ENCODE data around the gene EVI2A. TPM values are rescaled to one million over a fixed set of nuclear protein-coding genes. Genes with fewer than 3 reads are reported as not detected.

The EVI2A gene
- total and polyA plus RNA-seq, 7 donors = 0.34 to 1.7 (median 0.80) TPM

DNA sequence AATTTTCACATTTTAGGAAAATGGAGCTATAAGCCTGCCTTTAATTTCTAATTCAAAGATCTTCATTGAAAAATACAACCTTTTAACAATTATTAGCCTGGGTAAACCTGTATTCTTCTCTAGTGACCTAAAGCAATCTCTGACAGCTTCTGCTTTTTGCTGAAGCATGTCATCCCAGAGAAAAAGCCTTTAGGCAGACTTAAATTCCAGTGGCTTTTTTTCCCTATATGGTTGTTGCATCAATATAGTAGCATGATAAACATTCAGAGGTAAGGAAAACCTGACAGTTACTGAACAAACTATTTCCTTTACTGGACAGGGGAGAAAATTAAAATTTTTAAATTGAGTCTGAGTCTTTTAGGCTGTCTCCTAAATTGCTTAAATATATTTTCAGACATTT, 7.8 kb upstream of the EVI2A start:
- peaks cover 0 to 44% of the 10 kb centered on the region in 2 donors for H3K36me3 ChIP-seq (ENCODE audit: insufficient read depth in 1 of 2, low read depth in 1 of 2)
- H3K4me3 ChIP-seq = no peak overlapping the region
- no peak overlapping the region for H3K27ac ChIP-seq
- H3K9me3 ChIP-seq = no peaks in the 10 kb centered on the region
- H3K27me3 ChIP-seq (ENCODE audit: insufficient read depth in 3 of 3, low read length in 2 of 3) = no peaks in the 10 kb centered on the region
- TF ChIP-seq CTCF (IDR thresholded peaks at IDR 0.05) = no peak
- H3K4me1 ChIP-seq = no peaks in the 10 kb centered on the region
- ATAC-seq (no peak), DNase-seq (no peak)
- intact Hi-C loops (cut with DNase I) = no loop called here

GRCh38 chr17:31328160-31328535, 6.7 kb upstream of the EVI2A start:
- intact Hi-C loops (cut with DNase I) = no loop called here
- ATAC-seq (no peak), DNase-seq (no peak)
- H3K4me1 ChIP-seq = no peaks in the 10 kb centered on the region
- no peaks in the 10 kb centered on the region for H3K9me3 ChIP-seq
- H3K36me3 ChIP-seq (ENCODE audit: insufficient read depth in 1 of 2, low read depth in 1 of 2) = peaks cover 0 to 44% of the 10 kb centered on the region in 2 donors
- H3K27me3 ChIP-seq (ENCODE audit: insufficient read depth in 3 of 3, low read length in 2 of 3) = no peaks in the 10 kb centered on the region
- no peak overlapping the region for H3K4me3 ChIP-seq
- no peak overlapping the region for H3K27ac ChIP-seq
- TF ChIP-seq CTCF (IDR thresholded peaks at IDR 0.05) = no peak

DNA sequence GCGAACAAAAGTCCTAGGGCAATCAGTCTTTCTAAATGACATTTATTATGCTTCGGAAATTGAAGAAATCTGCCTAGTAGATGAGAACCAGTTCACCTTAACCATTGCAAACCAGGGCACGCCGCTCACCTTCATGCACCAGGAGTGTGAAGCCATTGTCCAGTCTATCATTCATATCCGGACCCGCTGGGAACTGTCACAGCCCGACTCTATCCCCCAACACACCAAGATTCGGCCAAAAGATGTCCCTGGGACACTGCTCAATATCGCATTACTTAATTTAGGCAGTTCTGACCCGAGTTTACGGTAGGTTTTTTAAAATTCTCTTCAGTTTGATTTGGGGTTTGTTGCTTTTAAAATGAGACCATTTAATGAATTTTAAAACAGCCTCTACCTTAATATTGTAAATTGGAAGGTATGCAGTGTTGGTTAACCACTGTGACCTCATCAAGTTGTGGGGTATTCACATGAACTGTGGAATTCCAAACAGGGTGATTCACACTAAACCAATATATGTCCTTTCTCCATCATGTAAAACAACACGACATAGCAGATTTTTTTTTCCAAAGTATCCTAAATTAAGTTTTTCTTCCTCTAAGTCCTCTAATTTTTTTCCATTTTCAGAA, 6.2 kb upstream of the EVI2A start:
- DNase-seq (no peak), ATAC-seq (no peak)
- no peak overlapping the region for H3K27ac ChIP-seq
- H3K9me3 ChIP-seq = no peaks in the 10 kb centered on the region
- H3K27me3 ChIP-seq (ENCODE audit: insufficient read depth in 3 of 3, low read length in 2 of 3) = no peaks in the 10 kb centered on the region
- 95 to 98% (median 97%) methylated on average over 12 of the region's 12 CpGs for WGBS, 3 donors
- TF ChIP-seq CTCF (IDR thresholded peaks at IDR 0.05) = no peak
- H3K4me3 ChIP-seq = no peak overlapping the region
- H3K36me3 ChIP-seq (ENCODE audit: insufficient read depth in 1 of 2, low read depth in 1 of 2) = peaks cover 0 to 44% of the 10 kb centered on the region in 2 donors
- intact Hi-C loops (cut with DNase I) = no loop called here
- no peaks in the 10 kb centered on the region for H3K4me1 ChIP-seq

DNA sequence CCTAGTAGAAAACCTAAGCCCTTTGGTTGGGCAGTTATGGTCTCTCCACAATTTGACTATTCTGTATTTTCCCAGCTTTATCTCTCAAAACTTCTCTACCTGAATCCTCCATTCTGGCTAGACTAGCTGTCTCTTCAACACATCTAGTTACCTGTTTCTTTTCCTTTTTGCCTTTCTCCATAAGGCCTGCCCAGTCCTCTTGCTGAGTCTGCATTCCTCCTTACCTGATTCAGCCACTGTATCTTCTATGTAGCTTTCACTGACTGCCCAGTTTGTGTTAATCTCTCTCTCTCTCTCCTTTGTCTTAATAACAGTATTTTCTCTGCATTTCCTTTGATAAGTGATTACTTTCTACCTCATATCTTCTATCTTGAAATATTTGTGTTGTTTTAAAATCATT, 2.1 kb upstream of the EVI2A start:
- no peak for ATAC-seq
- no peak overlapping the region for H3K27ac ChIP-seq
- H3K36me3 ChIP-seq (ENCODE audit: insufficient read depth in 1 of 2, low read depth in 1 of 2) = peaks cover 0 to 26% of the 10 kb centered on the region in 2 donors
- H3K9me3 ChIP-seq = no peaks in the 10 kb centered on the region
- no peaks in the 10 kb centered on the region for H3K4me1 ChIP-seq
- no peak for TF ChIP-seq CTCF (IDR thresholded peaks at IDR 0.05)
- no peak for DNase-seq
- H3K4me3 ChIP-seq = no peak overlapping the region
- intact Hi-C loops (cut with DNase I) = no loop called here
- H3K27me3 ChIP-seq (ENCODE audit: insufficient read depth in 3 of 3, low read length in 2 of 3) = no peaks in the 10 kb centered on the region

DNA sequence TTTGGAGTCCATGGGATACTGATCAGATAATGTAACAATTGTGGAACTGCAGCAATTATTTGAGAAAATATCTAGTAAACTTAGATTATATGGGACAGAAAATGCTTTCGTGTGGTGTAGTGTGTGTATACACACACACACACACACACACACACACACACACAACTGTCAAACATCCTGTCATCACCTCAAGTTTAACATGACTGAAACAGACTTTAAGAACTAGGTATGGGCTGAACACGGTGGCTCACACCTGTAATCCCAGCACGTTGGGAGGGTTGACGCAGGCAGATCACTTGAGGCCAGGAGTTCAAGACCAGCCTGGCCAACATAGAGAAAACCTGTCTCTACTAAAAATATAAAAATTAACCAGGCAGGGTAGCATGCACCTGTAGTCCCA, 544 bp upstream of the EVI2A start:
- DNase-seq = no peak
- no peak for TF ChIP-seq CTCF (IDR thresholded peaks at IDR 0.05)
- Histone ChIP-seq H3K27ac (no peak overlapping the region), H3K9me3 (no peaks in the 10 kb centered on the region), H3K4me1 (no peaks in the 10 kb centered on the region), H3K36me3 (ENCODE audit: insufficient read depth in 1 of 2, low read depth in 1 of 2) (peaks cover 0 to 12% of the 10 kb centered on the region in 2 donors), H3K27me3 (ENCODE audit: insufficient read depth in 3 of 3, low read length in 2 of 3) (no peaks in the 10 kb centered on the region), H3K4me3 (no peak overlapping the region)
- no peak for ATAC-seq
- intact Hi-C loops (cut with DNase I) = no loop called here
- WGBS, 3 donors = 94 to 97% (median 95%) methylated on average over 4 of the region's 4 CpGs

Measured in psoas muscle (tissue), 8 donors.